HG02588 (cell line): ENCODE measurements around the gene AFMID.
"Not testable (repeated sequence)": the region's sequence is repeated elsewhere in the genome, so short reads cannot be mapped to it uniquely, and the experiment has no call there.

Source experiments
- ATAC-seq: cut with Tn5 transposase; IDR thresholded peaks from one replicate; pipeline ENCODE4 v1.9.1; 2021; ENCODE audit warnings: mild to moderate bottlenecking, moderate library complexity; ENCODE audit not compliant: unreplicated experiment

Gene AFMID

GRCh38 chr17:78154903-78155811, 32.0 kb upstream of the AFMID start:
- ATAC-seq: peak; percentile 47

- ATAC-seq: no peak
Measured at GRCh38 chr17:78159575-78160158, 27.5 kb upstream of the AFMID start.

- ATAC-seq: no peak
Measured at GRCh38 chr17:78163881-78164747, 23.0 kb upstream of the AFMID start.

- no peak for ATAC-seq
Measured at GRCh38 chr17:78164748-78165607, 22.2 kb upstream of the AFMID start.

GRCh38 chr17:78166416-78166815, 20.7 kb upstream of the AFMID start:
- ATAC-seq: no peak

- ATAC-seq: peak; percentile 44
Measured at GRCh38 chr17:78168242-78168902, 18.8 kb upstream of the AFMID start, which contains the start of gene SYNGR2. TSS of gene SYNGR2 (plus strand) at chr17:78168581. CDS start at chr17:78168617, 36 bp downstream.

- peak; percentile 26 for ATAC-seq
Measured at GRCh38 chr17:78168903-78169793, 18.0 kb upstream of the AFMID start.

GRCh38 chr17:78170692-78171590, 16.2 kb upstream of the AFMID start:
- no peak for ATAC-seq

- ATAC-seq: not testable (repeated sequence)
Measured at GRCh38 chr17:78171591-78172248, 15.4 kb upstream of the AFMID start.

- ATAC-seq: no peak
Measured at GRCh38 chr17:78172249-78173051, 14.7 kb upstream of the AFMID start.

GRCh38 chr17:78173097-78173715, 14.0 kb upstream of the AFMID start:
- ATAC-seq: no peak

- no peak for ATAC-seq
Measured at GRCh38 chr17:78174346-78174869, 12.8 kb upstream of the AFMID start.

- ATAC-seq: no peak
Measured at GRCh38 chr17:78174870-78175642, 12.1 kb upstream of the AFMID start.

- no peak for ATAC-seq
Measured at GRCh38 chr17:78175643-78175981, 11.6 kb upstream of the AFMID start.

- ATAC-seq: no peak
Measured at GRCh38 chr17:78176548-78177025, 10.6 kb upstream of the AFMID start.
